K562 (cell line): Measurements from ENCODE around the gene EDA. TPM values are rescaled to one million over a fixed set of nuclear protein-coding genes. Genes with fewer than 3 reads are reported as not detected.

Experiments
- ATAC-seq: fragments of 200-7000 bp; cut with Tn5 transposase; 3 replicates; pipeline ENCODE4 v1.9.1; 2020; ENCODE audit warnings: moderate library complexity
- BruUV-seq: library from RNA; stranded (reverse); fragments of 400-500 nt; replicated peaks from 2 replicates; lab custom pipeline; 2021; lab: Mats Ljungman, UMichigan
- CTCF ChIA-PET: fragments of 300-600 bp; formaldehyde crosslinking; extraction: SDS; loops from one replicate; lab custom pipeline; 2021; ENCODE audit warnings: low intra/inter-chr PET ratio; lab: Yijun Ruan, JAX
- POLR2A ChIA-PET: fragments of 300-600, 350-650 bp; sonication (Branson Sonifier 250); formaldehyde crosslinking; extraction: SDS; loops from one replicate; lab custom pipeline; 2021; ENCODE audit warnings: antibody characterized with exemption, inconsistent platforms; lab: Yijun Ruan, JAX
- DNase-seq, 4 experiments: peaks; one replicate each; pipeline versions ENCODE4 v3.0.0 to v3.0.0-alpha.2; 2011 to 2018; ENCODE audit warnings: low spot score in 3 of 4, mixed read lengths in 3 of 4; ENCODE audit errors: extremely low read depth in 1 of 4
- FAIRE-seq: peaks from 2 replicates; lab custom pipeline; 2011; peaks lifted over from hg19 to GRCh38; lab: Jason Lieb, UNC
- H2AFZ ChIP-seq: 2 replicates; pipeline ENCODE4 v1.6.0; 2011; ENCODE audit warnings: low read depth, low read length, control low read depth, inconsistent platforms
- H3K27ac ChIP-seq: fragments of 200-600 bp; 3 replicates; pipeline ENCODE4 v1.8.0; 2011; ENCODE audit warnings: low read depth, mild to moderate bottlenecking, control low read depth, inconsistent platforms, low read length, moderate library complexity, mixed read lengths; ENCODE audit errors: extremely low read depth
- H3K27me3 ChIP-seq, 2 experiments: fragments of 300-600 bp in 1 of 2; 2 replicates in 1 of 2; 3 replicates in 1 of 2; pipeline versions ENCODE4 v1.6.0 to v1.8.0; 2011; ENCODE audit warnings: inconsistent platforms in 2 of 2, low read length in 2 of 2, mild to moderate bottlenecking in 1 of 2, mixed read lengths in 1 of 2, moderate library complexity in 1 of 2; ENCODE audit not compliant: control insufficient read depth in 2 of 2, insufficient read depth in 2 of 2
- H3K36me3 ChIP-seq: fragments of 300-600 bp; 3 replicates; pipeline ENCODE4 v1.8.0; 2011; ENCODE audit warnings: mild to moderate bottlenecking, low read length, inconsistent platforms; ENCODE audit not compliant: control insufficient read depth, insufficient read depth
- H3K4me1 ChIP-seq, 2 experiments: fragments of 200-600 bp in 1 of 2; replicated peaks in 1 of 2; 2 replicates in 1 of 2; 3 replicates in 1 of 2; pipeline versions ENCODE4 v1.5.1 to v1.8.0; 2011; ENCODE audit warnings: inconsistent platforms in 2 of 2, low read length in 2 of 2, mild to moderate bottlenecking in 1 of 2, mixed read lengths in 1 of 2, moderate library complexity in 1 of 2; ENCODE audit not compliant: control insufficient read depth in 2 of 2, insufficient read depth in 2 of 2
- H3K4me2 ChIP-seq: 2 replicates; pipeline ENCODE4 v1.6.1; 2011; ENCODE audit warnings: low read length, control low read depth, inconsistent platforms, mixed read lengths; ENCODE audit not compliant: insufficient read depth
- H3K4me3 ChIP-seq: fragments of 200-600 bp; sonication (generic), shearing (Covaris generic); 2 replicates; pipeline ENCODE4 v1.5.1; 2016; ENCODE audit warnings: control low read depth, inconsistent platforms
- H3K79me2 ChIP-seq: fragments of 200-600 bp; 3 replicates; pipeline ENCODE4 v1.8.0; 2011; ENCODE audit warnings: low read length, inconsistent platforms; ENCODE audit not compliant: control insufficient read depth, insufficient read depth
- H3K9ac ChIP-seq, 2 experiments: 2 replicates each; pipeline versions ENCODE4 v1.6.0 to v1.6.1; 2011; ENCODE audit warnings: low read depth in 2 of 2, low read length in 2 of 2, control low read depth in 1 of 2, inconsistent platforms in 1 of 2, mild to moderate bottlenecking in 1 of 2, mixed read lengths in 1 of 2; ENCODE audit not compliant: insufficient read depth in 1 of 2
- H3K9me1 ChIP-seq: one replicate; pipeline ENCODE4 v1.6.0; 2011; ENCODE audit warnings: inconsistent platforms, mild to moderate bottlenecking, low read length, moderate library complexity; ENCODE audit not compliant: control insufficient read depth, insufficient read depth
- H3K9me3 ChIP-seq: replicated peaks from 2 replicates; pipeline ENCODE4 v1.5.1; 2011; ENCODE audit warnings: low read depth, low read length, inconsistent platforms; ENCODE audit not compliant: control insufficient read depth, insufficient read depth
- H4K20me1 ChIP-seq: replicated peaks from 2 replicates; pipeline ENCODE4 v1.6.1; 2011; ENCODE audit warnings: low read length, inconsistent platforms, mixed read lengths; ENCODE audit not compliant: control insufficient read depth, insufficient read depth
- ASH1L ChIP-seq: fragments of 450-650 bp; IDR thresholded peaks from 2 replicates; pipeline ENCODE4 v1.6.1; 2018; ENCODE audit warnings: borderline replicate concordance, mild to moderate bottlenecking, low read depth; ENCODE audit not compliant: partially characterized antibody
- BMI1 ChIP-seq: fragments of 150-350 bp; IDR thresholded peaks from 2 replicates; pipeline ENCODE4 v1.6.1; 2014; ENCODE audit warnings: low read length
- GTF2A2 ChIP-seq: IDR thresholded peaks from 2 replicates; pipeline ENCODE4 v1.6.1; 2016; ENCODE audit warnings: mild to moderate bottlenecking, missing genetic modification characterization, missing compliant biosample characterization
- HEY1 ChIP-seq: fragments of 250-450 bp; sonication (Bioruptor Pico); IDR thresholded peaks from 2 replicates; pipeline ENCODE4 v1.5.0; 2020; ENCODE audit warnings: mild to moderate bottlenecking, moderate library complexity, borderline replicate concordance
- MCM7 ChIP-seq, 2 experiments: fragments of 450-650 bp; IDR thresholded peaks; 2 replicates each; pipeline ENCODE4 v1.6.1; 2016 to 2018
- NFIC ChIP-seq: fragments of 450-650 bp; IDR thresholded peaks from 2 replicates; pipeline ENCODE4 v1.6.1; 2017; ENCODE audit warnings: mild to moderate bottlenecking, inconsistent platforms
- OTX1 ChIP-seq: fragments of 450-650 bp; formaldehyde crosslinking; IDR thresholded peaks from 2 replicates; pipeline ENCODE4 v1.4.0; 2022; ENCODE audit warnings: mild to moderate bottlenecking
- SAFB ChIP-seq: fragments of 200-400 bp; formaldehyde crosslinking; IDR thresholded peaks from 2 replicates; pipeline ENCODE4 v1.6.1; 2017; ENCODE audit warnings: low read depth, low read length, borderline replicate concordance
- SMAD2 ChIP-seq: fragments of 150-350 bp; IDR thresholded peaks from 2 replicates; pipeline ENCODE4 v1.6.1; 2014; ENCODE audit warnings: low read depth, mild to moderate bottlenecking, low read length
- TAF1 ChIP-seq: IDR thresholded peaks from 2 replicates; pipeline ENCODE4 v1.6.1; 2011; ENCODE audit warnings: mild to moderate bottlenecking, low read length, moderate library complexity; ENCODE audit not compliant: insufficient read depth, control insufficient read depth, severe bottlenecking; ENCODE audit errors: extremely low read depth
- ZC3H11A ChIP-seq: IDR thresholded peaks from 2 replicates; pipeline ENCODE4 v1.6.1; 2012; ENCODE audit warnings: low read depth, low read length, improper control_type of control experiment
- ZFX ChIP-seq: sonication (generic); formaldehyde crosslinking; IDR thresholded peaks from 2 replicates; pipeline ENCODE4 v1.8.0; 2022; ENCODE audit warnings: mild to moderate bottlenecking, missing genetic modification reagents, moderate library complexity
- ZNF431 ChIP-seq: sonication (generic); formaldehyde crosslinking; IDR thresholded peaks from 2 replicates; pipeline ENCODE4 v1.8.0; 2022; ENCODE audit warnings: mild to moderate bottlenecking, missing genetic modification reagents
- ZNF639 ChIP-seq, 2 experiments: fragments of 200-800 bp in 1 of 2; sonication (Bioruptor generic) in 1 of 2; sonication (generic) in 1 of 2; formaldehyde crosslinking in 1 of 2; IDR thresholded peaks in 1 of 2; conservative IDR thresholded peaks in 1 of 2; 2 replicates each; pipeline versions ENCODE4 v1.5.0 to v1.6.1; 2016 to 2020; ENCODE audit warnings: missing compliant biosample characterization in 1 of 2, missing genetic modification characterization in 1 of 2, missing genetic modification reagents in 1 of 2
- ZNF655 ChIP-seq: fragments of 250-450 bp; sonication (Bioruptor Pico); IDR thresholded peaks from 2 replicates; pipeline ENCODE4 v1.5.0; 2021
- ZNF668 ChIP-seq: fragments of 250-450 bp; sonication (Bioruptor Pico); IDR thresholded peaks from 2 replicates; pipeline ENCODE4 v1.8.0; 2022; ENCODE audit warnings: mild to moderate bottlenecking, inconsistent platforms
- ZNF76 ChIP-seq: fragments of 250-450 bp; sonication (Bioruptor Pico); IDR thresholded peaks from 2 replicates; pipeline ENCODE4 v1.4.0; 2020; ENCODE audit warnings: mild to moderate bottlenecking, moderate library complexity, borderline replicate concordance
- ZNF778 ChIP-seq: fragments of 450-650 bp; formaldehyde crosslinking; IDR thresholded peaks from 2 replicates; pipeline ENCODE4 v1.4.0; 2020; ENCODE audit warnings: mild to moderate bottlenecking, moderate library complexity
- WGBS: fragments of 100-300 bp; shearing (Covaris generic); methylation state at CpG from one replicate; pipeline ENCODE4 v1.1.6; 2016; ENCODE audit warnings: low coverage, mixed read lengths; ENCODE audit not compliant: insufficient coverage; ENCODE audit errors: missing lambda C conversion rate; 5-methylcytosine and 5-hydroxymethylcytosine counted together
- in situ Hi-C: fragments of 300-500 bp; cut with MboI; formaldehyde crosslinking; loops from 4 replicates; pipeline ENCODE4 v1.15.0; 2018; ENCODE audit warnings: inconsistent platforms, mixed read lengths
- intact Hi-C: fragments of 100-400 bp; cut with micrococcal nuclease; formaldehyde crosslinking; loops from 2 replicates; pipeline ENCODE4 v1.14.2; 2022
- polyA plus RNA-seq, 8 experiments: library from polyadenylated mRNA; depleted of rRNA in 4 of 8; stranded (reverse) in 5 of 8; unstranded in 3 of 8; fragments of >200 nt; fragmentation: Nextera tagmentation in 2 of 8; fragmentation: Illumina TruSeq in 1 of 8; extraction: Ambion mirVana in 2 of 8; extraction: Trizol in 1 of 8; gene quantifications; 2 replicates each; pipeline versions ENCODE4 v1.2.1 to v1.2.3, GENCODE V29; 2011 to 2014; ENCODE audit warnings: inconsistent platforms in 1 of 8, missing spikeins in 1 of 8
- total RNA-seq, 7 experiments: library from RNA; depleted of rRNA in 6 of 7; stranded (reverse); fragments of >200 nt in 6 of 7; fragmentation: Illumina TruSeq in 2 of 7; extraction: Trizol in 2 of 7; gene quantifications; 2 replicates each; pipeline versions ENCODE4 v1.2.1 to v1.2.3, GENCODE V29; 2011 to 2021; ENCODE audit warnings: low replicate concordance in 1 of 7

The EDA gene
- total and polyA plus RNA-seq, 9 of the 15 experiments (the other 6 are each of a cell fraction or from before 2014, with no cell fraction given) = 0.03 to 0.40 (median 0.07) TPM

GRCh38 chrX:70009049-70009448, 393.1 kb downstream of the EDA start (continued):
- TF ChIP-seq TAF1 = no peak
- no peak for TF ChIP-seq SAFB
- no peak for TF ChIP-seq NFIC
- TF ChIP-seq ZNF76 (CRISPR knock-in tag) = no peak
- TF ChIP-seq OTX1 (CRISPR knock-in tag) = no peak
- TF ChIP-seq ZC3H11A = no peak
- no peak for TF ChIP-seq HEY1

GRCh38 chrX:70009970-70010369, 394.1 kb downstream of the EDA start:
- no peak for ATAC-seq
- Histone ChIP-seq H3K79me2 (no peaks in the 10 kb centered on the region), H4K20me1 (no peaks in the 10 kb centered on the region), H3K4me1 (no peaks in the 10 kb centered on the region), H3K27me3 (no peaks in the 10 kb centered on the region), H3K36me3 (no peaks in the 10 kb centered on the region), H3K4me3 (no peak overlapping the region), H3K9ac (no peak overlapping the region), H3K9me3 (no peaks in the 10 kb centered on the region), H3K27ac (no peak overlapping the region), H2AFZ (no peak overlapping the region), H3K4me2 (no peak overlapping the region), H3K9me1 (no peaks in the 10 kb centered on the region)
- BruUV-seq = no TSS peak
- TF ChIP-seq SMAD2 (no peak), BMI1 (no peak), ZNF639 (CRISPR knock-in tag; conservative IDR thresholded peaks at IDR 0.05 in 1 of 2, IDR thresholded peaks at IDR 0.05 in 1 of 2) (no peak), ZNF668 (no peak), ZNF655 (CRISPR knock-in tag) (no peak), ZNF431 (CRISPR knock-in tag) (no peak), MCM7 (IDR thresholded peaks at IDR 0.05) (no peak), ZFX (CRISPR knock-in tag) (no peak), GTF2A2 (no peak), ZNF778 (CRISPR knock-in tag) (no peak), ASH1L (no peak)
- 5% methylated on average over 2 of the region's 2 CpGs for WGBS
- POLR2A ChIA-PET = no interaction called here
- in situ Hi-C loops (no loop called here), intact Hi-C loops (no loop called here)
- CTCF ChIA-PET = no interaction called here
- FAIRE-seq = no peak
- no peak for DNase-seq
